Activated CD4-positive, alpha-beta T cell treated with anti-CD3 and anti-CD28 coated beads, Interleukin-2, Interleukin-4, amounts not matched to agents 100 ng/mL and 50 ng/mL, durations not matched to agents 16 hours and 8 hours (primary cell): ENCODE measurements around the gene SIGLEC9.
"Not testable (repeated sequence)": the region's sequence is repeated elsewhere in the genome, so short reads cannot be mapped to it uniquely, and the experiment has no call there.

ENCODE experiments used
- DNase-seq: peaks from one replicate; pipeline ENCODE4 v3.0.0-alpha.2; 2020; ENCODE audit warnings: low spot score

SIGLEC9 gene

GRCh38 chr19:51123802-51124201, 904 bp upstream of the SIGLEC9 start:
- no peak for DNase-seq

- DNase-seq = no peak
Observed at GRCh38 chr19:51124216-51124615, 490 bp upstream of the SIGLEC9 start.

GRCh38 chr19:51125421-51126075, 842 bp downstream of the SIGLEC9 start:
- no peak for DNase-seq

- no peak for DNase-seq
Observed at GRCh38 chr19:51127032-51127431, 2.3 kb downstream of the SIGLEC9 start.

- no peak for DNase-seq
Observed at GRCh38 chr19:51127755-51128154, 3.0 kb downstream of the SIGLEC9 start.

GRCh38 chr19:51128227-51128626, 3.5 kb downstream of the SIGLEC9 start:
- DNase-seq = no peak

- no peak for DNase-seq
Observed at GRCh38 chr19:51129716-51130115, 5.0 kb downstream of the SIGLEC9 start.

- DNase-seq = peak; percentile 25
Observed at GRCh38 chr19:51131780-51132680, 7.3 kb downstream of the SIGLEC9 start.

- DNase-seq = no peak
Observed at GRCh38 chr19:51135004-51135403, 10.3 kb downstream of the SIGLEC9 start.

- DNase-seq = no peak
Observed at GRCh38 chr19:51135986-51136762, 11.5 kb downstream of the SIGLEC9 start.

- no peak for DNase-seq
Observed at GRCh38 chr19:51136851-51137551, 12.3 kb downstream of the SIGLEC9 start.

- no peak for DNase-seq
Observed at GRCh38 chr19:51137792-51138425, 13.2 kb downstream of the SIGLEC9 start.

- no peak for DNase-seq
Observed at GRCh38 chr19:51138549-51138979, 13.9 kb downstream of the SIGLEC9 start.

GRCh38 chr19:51139299-51140014, 14.8 kb downstream of the SIGLEC9 start:
- DNase-seq = no peak

- no peak for DNase-seq
Observed at GRCh38 chr19:51140441-51140840, 15.7 kb downstream of the SIGLEC9 start.

- DNase-seq = no peak
Observed at GRCh38 chr19:51141181-51141580, 16.5 kb downstream of the SIGLEC9 start.

- no peak for DNase-seq
Observed at GRCh38 chr19:51142119-51142518, 17.4 kb downstream of the SIGLEC9 start, which contains the start of gene SIGLEC7. SIGLEC7 (plus strand) TSS chr19:51142301; CDS start chr19:51142370, 69 bp downstream.

GRCh38 chr19:51142809-51143475, 18.2 kb downstream of the SIGLEC9 start:
- not testable (repeated sequence) for DNase-seq

- DNase-seq = no peak
Observed at GRCh38 chr19:51143486-51143885, 18.8 kb downstream of the SIGLEC9 start.

GRCh38 chr19:51144482-51145045, 19.9 kb downstream of the SIGLEC9 start:
- DNase-seq = no peak
